Activated CD4-positive, alpha-beta T cell treated with anti-CD3 and anti-CD28 coated beads, Interleukin-2, amount 50 U/mL, for 4 hours (primary cell): ENCODE results near the gene DTL.

ENCODE experiments used
- DNase-seq, 2 experiments: peaks; one replicate each; pipeline ENCODE4 v3.0.0-alpha.2; 2020

DTL gene

GRCh38 chr1:212091438-212092121 lies 56.0 kb downstream of the DTL start:
- no peak for DNase-seq

DNA sequence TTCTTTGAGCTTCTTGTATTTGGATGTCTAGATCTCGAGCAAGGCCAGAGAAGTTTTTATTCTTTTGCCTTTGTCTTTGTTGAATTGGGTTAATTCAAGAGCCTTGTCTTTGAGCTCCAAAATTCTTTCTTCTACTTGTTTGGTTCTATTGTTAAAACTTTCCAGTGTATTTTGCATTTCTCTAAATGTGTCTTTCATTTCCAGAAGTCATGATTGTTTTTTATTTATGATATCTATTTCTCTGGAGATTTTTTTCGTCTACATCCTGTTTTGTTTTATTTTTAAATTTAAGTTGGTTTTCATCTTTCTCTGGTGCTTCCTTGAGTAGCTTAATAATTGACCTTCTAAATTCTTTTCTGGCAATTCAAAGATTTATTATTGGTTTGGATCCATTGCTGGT lies 61.8 kb downstream of the DTL start:
- DNase-seq, result no peak

DNA sequence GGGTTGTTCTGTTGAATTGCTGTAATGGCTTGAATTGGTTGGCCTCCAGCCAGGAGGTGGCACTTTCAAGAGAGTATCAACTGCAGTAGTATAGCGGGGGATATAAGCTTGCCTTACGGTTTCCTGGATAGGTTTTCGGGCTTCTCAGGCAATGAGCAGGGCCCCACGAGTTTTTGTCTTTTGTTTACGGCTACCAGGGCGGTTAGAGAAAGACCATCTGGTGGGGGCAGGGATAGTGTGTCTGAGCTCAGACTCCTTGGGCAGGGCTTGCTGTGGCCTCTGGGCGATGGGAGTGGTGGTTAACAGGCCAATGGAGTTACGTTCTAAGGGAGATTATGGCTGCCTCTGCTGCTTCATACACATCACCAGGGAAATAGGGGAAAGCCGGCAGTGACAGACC lies 62.8 kb downstream of the DTL start:
- no peak for DNase-seq

DNA sequence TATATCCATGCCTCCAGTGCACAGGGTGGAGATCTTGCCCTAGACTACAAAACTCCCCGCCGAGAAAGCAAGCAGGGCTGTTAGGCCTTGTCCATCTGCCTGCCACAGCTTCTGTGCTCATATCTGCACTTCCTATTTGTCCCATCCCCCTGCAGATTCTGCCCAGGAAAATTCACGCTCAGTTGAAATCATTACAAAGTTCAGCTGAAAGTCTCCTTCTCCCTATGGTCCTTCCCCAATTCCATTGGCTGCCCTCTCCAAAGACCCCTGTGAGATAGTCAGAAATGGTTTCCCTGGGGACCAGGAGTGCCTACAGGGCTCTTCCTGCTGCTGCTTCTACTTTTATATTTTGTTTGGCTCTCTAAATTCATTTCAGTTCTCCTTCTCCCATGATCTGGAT lies 63.2 kb downstream of the DTL start:
- no peak for DNase-seq

DNA sequence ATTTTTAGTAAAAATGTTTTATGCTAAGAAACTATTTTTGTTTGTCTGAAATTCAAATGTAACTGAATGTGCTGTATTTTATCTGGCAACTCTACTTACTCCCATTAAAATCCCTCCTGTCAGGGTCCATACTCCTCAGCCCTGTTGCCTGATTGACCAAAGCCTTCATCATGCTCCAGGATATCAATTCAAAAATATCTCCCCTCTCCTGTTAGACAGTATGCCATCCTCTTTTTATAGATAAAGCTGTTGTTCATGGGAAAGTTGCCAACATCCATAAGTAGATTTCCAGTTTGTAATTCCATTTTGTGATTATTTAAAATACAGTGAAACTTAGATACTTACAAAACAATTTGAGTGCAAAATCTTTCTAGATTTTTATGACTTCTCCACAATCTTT lies 65.7 kb downstream of the DTL start:
- no peak for DNase-seq

DNA sequence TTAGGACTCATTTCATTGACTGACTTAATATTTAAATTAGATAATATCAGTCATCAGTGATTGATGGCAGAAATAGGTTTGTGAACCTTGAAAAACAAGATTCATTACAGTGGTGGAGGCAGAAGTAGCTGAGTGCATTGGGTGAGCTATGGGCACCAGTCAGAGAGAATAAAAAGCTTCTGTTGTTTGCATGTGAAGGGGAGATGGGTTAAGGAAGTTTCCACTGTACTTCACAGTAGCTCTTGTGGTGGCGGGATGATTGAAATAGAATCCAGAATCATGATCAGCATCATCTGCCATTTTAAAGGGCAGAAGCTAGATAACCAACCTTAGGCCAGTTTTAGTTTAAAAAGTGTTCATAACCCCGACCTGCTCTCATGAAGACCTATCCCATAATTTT lies 66.2 kb downstream of the DTL start:
- DNase-seq, result no peak

GRCh38 chr1:212104586-212105325 lies 69.2 kb downstream of the DTL start:
- no peak for DNase-seq

DNA sequence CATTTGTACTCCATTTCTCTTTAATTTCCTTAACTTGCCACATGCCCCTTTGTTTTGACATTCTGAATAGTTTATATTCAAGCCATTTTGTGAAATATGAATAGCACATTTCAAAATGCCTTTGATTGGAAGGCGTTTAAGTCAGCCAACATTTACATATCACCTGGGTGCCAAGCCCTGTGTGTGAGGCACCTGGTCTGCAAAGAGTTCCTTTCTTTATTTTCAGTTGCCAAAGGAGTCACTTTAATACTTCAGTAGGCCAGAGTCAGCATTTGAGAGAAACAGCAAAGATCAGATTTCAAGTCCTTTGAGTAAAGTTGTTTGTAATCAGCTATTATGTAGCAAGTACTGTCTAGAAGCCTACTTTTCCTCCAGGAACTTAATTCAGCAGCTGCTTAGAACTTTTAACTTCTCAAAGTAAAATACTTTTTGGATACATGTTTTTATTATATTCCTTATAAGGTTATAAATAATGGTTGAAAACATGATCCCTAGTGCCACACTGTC lies 70.8 kb downstream of the DTL start:
- no peak for DNase-seq

DNA sequence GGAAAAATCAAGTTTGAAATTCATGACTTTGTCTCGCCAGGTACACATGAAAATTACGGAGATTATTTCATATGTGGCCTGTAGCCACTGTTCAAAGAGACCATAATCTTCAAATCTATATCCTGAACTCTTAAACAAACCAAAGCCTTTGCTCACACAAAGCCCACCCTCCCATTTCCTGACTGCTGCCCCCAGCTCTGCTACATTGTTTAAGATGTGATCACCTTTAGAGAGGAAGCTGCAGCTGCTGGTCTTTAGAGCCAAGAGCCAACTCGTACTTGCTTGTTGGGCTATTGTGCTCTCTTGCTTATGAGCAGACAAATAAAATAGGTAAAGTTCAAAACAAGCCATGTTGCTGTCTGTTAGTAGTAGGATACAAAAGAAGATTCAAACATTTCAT lies 71.9 kb downstream of the DTL start:
- DNase-seq, result no peak

DNA sequence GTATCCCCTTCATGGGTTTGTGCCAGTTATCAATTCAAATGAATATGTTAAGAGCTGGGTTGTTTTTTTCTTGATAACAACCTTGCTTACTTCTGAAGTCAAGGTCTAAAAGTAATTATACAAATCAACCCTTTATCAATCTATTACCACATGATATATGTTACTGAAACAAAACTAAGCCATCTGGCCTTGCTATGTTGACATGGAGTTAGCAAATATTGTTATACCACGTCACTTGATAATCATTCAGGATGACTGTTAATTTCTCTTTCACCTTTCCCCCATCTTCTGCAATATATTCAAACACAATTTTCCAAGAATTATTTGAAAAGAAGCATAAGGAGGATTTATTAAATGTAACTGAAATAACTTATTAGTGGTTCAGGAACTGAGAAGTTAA lies 72.6 kb downstream of the DTL start:
- DNase-seq, result no peak

DNA sequence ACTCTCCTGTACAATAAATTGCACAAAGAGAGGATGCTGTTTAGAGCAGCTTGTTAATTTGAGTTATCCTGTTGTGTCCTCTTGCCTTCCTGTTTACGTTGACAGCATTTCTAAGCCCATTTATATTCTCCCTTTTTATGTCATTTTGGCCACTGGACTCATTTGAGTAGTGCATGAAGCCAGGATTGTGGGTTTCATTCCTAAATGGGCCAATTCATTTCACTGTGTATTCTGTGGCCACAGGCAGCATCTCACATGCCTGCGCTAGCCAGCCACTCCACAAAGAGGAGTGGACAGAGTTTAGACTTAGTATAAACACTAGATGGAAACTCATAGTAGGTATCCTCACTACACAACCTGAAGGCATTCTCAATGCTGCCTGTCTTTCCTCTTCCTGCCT lies 73.4 kb downstream of the DTL start:
- no peak for DNase-seq

DNA sequence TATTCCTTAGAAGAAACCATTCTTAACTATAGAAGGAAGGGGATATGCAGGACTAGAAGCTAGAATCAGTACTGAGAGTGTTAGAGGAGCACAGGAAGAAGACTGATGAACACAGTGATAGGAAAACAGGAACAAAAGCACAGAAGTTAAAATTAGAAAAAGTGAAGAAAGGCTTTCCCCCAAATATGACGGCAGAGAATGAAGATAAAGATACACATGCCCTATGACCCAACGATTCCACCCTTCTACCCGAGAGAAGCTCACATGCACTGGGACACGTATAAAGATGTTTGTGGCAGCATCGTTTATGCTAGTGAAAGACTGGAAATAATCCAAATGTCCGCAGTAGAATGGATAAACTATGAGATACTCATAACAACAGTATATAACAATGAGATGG lies 74.2 kb downstream of the DTL start:
- DNase-seq, result no peak

DNA sequence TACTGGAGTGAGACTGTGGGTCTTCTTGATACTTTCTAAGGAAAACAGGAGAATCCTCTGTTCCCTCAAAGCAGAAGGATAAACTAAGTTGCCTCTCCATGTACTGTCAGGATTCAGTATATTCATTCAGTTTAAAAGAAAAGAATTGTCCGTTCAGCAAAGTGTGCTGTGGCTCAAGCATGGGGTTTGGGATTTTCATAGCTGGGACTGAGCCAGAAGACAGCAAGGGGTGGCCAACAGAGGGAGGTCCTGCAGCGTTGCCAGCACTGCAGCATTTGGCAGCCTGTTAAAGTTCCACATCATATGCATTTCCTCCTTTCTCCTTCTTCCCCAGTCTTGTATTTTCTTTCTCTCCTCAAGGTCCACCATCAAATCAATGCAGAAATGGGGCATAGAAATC lies 75.1 kb downstream of the DTL start:
- no peak for DNase-seq

DNA sequence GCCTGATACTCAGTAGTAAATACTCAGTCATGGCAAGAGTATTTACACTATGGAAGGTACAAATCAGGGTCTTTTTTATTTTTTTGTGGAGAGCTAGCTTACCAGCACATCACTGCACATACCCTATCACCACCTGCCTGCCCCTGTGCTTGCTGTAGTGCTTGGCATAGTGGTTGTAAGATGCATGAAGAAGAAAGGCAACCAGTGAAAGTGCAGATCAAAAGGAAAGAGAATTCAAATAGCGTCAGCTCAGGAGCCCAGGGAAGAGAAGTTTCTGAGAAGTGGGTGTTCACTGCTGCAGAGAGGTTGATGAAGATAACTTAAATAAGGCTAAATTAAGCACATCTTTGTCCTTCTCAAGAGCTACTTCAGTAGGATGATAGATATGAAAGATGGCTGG lies 76.0 kb downstream of the DTL start:
- DNase-seq, result no peak

DNA sequence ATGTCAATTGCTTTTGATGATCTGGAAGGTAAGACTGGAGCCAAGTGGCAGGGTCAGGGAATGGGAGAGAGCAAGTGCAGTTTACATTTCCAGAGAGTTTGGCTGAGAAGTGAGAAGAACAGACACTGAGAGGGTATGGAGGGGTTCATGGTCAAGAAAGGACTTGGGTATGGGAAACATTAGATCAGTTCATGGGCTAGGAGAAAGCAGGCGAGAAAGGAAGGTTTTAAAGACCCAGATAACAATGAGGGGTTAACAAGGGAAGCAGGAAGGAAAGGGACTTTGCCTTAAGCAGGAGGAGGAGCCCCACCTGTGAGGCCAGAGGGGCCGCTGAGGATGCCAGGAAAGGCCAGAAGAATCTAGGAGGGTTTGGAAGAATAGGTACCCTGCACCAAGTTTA lies 78.2 kb downstream of the DTL start:
- DNase-seq, result no peak

- no peak for DNase-seq
These were observed 82.8 kb downstream of the DTL start for GRCh38 chr1:212118167-212118871.

- no peak for DNase-seq
These were observed 83.3 kb downstream of the DTL start for GRCh38 chr1:212118872-212119260.

GRCh38 chr1:212119397-212119837 lies 83.9 kb downstream of the DTL start:
- DNase-seq, result no peak

- DNase-seq, result no peak
These were observed 84.3 kb downstream of the DTL start for GRCh38 chr1:212119863-212120262.

- DNase-seq, result no peak
These were observed 86.2 kb downstream of the DTL start for GRCh38 chr1:212121779-212122178.

DNA sequence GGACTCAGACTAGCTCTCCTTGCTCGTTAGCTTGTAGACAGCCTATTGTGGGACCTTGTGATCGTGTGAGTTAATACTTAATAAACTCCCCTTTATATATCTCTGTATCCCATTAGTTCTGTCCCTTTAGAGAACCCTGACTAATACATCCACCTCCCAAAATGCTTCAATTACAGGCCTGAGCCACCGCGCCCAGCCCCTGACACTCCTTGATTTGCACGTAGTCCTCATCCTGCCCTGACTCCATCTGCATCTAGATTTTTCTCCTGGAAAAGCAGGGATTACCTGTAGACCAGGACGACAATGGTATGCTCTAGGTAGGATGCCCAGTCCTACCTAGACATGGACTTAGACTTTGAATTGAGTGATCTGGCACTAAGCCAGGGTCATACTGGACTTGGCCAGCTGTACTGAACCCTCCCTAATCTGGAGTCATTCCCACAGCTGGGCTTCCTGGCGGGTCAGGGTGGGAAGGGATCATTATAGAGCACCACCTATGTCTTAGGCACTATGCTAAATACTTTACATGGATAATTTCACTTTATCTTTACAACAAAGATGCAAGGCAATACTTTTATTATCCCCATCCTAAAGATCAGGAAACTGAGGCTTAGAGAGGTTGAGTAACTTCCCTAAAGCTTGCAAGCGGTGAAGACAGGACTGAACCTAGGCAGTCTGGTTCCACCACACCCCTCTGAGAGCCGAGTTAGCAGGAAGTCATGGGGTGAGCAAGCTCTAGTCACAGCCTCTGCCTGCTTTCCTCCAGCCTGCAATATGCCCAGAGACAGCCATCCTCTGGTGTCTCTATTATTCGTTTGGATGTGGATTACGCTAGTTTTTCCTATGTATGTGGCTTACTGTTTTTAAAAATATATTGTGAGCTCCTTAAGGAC lies 89.4 kb downstream of the DTL start:
- DNase-seq, result no peak

DNA sequence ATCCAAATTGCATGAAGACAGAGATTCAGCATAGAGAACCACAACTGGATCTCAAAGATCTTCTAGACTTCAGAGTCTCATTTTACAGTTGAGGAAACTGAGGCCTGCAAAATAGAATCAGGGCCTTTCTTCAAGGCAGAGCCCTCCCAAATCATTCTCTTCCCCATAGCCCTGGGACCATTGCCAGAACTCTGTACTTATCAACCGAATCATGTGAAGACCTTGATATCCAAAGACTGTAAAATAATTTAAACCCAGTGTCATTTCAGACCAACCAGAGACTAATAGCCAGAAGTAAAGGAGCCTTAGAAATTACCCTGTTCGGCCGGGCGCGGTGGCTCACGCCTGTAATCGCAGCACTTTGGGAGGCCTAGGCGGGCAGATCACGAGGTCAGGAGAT lies 90.1 kb downstream of the DTL start:
- no peak for DNase-seq

- DNase-seq, result no peak
These were observed 91.7 kb downstream of the DTL start for GRCh38 chr1:212127221-212127620.
